ENCODE results near the gene AZIN2. TPM values are rescaled to one million over a fixed set of nuclear protein-coding genes. Genes with fewer than 3 reads are reported as not detected.

Gene AZIN2
- total and polyA plus RNA-seq, 9 of the 15 experiments (the other 6 are each of a cell fraction or from before 2014, with no cell fraction given) = 0.06 to 0.91 (median 0.42) TPM; not detected in 2

- TF ChIP-seq PKNOX1 (IDR thresholded peaks at IDR 0.05) = peak; percentile 100
- TF ChIP-seq ZNF583 (CRISPR knock-in tag; IDR thresholded peaks at IDR 0.05) = peak; percentile 43; the same call in 1 of the 2 replicates
- peak; percentile 81 for TF ChIP-seq ZNF584 (CRISPR knock-in tag; IDR thresholded peaks at IDR 0.05; ENCODE audit: low read depth)
- TF ChIP-seq TCFL5 (CRISPR knock-in tag; conservative IDR thresholded peaks at IDR 0.05) = no peak
- peak; percentile 19; the same call in 1 of the 2 replicates for TF ChIP-seq KLF13 (tag; IDR thresholded peaks at IDR 0.05; ENCODE audit: borderline replicate concordance, low read depth)
- TF ChIP-seq RBFOX2 (IDR thresholded peaks at IDR 0.05; ENCODE audit: low read depth, low read length) = peak; percentile 99
- TF ChIP-seq, protein P1, sequence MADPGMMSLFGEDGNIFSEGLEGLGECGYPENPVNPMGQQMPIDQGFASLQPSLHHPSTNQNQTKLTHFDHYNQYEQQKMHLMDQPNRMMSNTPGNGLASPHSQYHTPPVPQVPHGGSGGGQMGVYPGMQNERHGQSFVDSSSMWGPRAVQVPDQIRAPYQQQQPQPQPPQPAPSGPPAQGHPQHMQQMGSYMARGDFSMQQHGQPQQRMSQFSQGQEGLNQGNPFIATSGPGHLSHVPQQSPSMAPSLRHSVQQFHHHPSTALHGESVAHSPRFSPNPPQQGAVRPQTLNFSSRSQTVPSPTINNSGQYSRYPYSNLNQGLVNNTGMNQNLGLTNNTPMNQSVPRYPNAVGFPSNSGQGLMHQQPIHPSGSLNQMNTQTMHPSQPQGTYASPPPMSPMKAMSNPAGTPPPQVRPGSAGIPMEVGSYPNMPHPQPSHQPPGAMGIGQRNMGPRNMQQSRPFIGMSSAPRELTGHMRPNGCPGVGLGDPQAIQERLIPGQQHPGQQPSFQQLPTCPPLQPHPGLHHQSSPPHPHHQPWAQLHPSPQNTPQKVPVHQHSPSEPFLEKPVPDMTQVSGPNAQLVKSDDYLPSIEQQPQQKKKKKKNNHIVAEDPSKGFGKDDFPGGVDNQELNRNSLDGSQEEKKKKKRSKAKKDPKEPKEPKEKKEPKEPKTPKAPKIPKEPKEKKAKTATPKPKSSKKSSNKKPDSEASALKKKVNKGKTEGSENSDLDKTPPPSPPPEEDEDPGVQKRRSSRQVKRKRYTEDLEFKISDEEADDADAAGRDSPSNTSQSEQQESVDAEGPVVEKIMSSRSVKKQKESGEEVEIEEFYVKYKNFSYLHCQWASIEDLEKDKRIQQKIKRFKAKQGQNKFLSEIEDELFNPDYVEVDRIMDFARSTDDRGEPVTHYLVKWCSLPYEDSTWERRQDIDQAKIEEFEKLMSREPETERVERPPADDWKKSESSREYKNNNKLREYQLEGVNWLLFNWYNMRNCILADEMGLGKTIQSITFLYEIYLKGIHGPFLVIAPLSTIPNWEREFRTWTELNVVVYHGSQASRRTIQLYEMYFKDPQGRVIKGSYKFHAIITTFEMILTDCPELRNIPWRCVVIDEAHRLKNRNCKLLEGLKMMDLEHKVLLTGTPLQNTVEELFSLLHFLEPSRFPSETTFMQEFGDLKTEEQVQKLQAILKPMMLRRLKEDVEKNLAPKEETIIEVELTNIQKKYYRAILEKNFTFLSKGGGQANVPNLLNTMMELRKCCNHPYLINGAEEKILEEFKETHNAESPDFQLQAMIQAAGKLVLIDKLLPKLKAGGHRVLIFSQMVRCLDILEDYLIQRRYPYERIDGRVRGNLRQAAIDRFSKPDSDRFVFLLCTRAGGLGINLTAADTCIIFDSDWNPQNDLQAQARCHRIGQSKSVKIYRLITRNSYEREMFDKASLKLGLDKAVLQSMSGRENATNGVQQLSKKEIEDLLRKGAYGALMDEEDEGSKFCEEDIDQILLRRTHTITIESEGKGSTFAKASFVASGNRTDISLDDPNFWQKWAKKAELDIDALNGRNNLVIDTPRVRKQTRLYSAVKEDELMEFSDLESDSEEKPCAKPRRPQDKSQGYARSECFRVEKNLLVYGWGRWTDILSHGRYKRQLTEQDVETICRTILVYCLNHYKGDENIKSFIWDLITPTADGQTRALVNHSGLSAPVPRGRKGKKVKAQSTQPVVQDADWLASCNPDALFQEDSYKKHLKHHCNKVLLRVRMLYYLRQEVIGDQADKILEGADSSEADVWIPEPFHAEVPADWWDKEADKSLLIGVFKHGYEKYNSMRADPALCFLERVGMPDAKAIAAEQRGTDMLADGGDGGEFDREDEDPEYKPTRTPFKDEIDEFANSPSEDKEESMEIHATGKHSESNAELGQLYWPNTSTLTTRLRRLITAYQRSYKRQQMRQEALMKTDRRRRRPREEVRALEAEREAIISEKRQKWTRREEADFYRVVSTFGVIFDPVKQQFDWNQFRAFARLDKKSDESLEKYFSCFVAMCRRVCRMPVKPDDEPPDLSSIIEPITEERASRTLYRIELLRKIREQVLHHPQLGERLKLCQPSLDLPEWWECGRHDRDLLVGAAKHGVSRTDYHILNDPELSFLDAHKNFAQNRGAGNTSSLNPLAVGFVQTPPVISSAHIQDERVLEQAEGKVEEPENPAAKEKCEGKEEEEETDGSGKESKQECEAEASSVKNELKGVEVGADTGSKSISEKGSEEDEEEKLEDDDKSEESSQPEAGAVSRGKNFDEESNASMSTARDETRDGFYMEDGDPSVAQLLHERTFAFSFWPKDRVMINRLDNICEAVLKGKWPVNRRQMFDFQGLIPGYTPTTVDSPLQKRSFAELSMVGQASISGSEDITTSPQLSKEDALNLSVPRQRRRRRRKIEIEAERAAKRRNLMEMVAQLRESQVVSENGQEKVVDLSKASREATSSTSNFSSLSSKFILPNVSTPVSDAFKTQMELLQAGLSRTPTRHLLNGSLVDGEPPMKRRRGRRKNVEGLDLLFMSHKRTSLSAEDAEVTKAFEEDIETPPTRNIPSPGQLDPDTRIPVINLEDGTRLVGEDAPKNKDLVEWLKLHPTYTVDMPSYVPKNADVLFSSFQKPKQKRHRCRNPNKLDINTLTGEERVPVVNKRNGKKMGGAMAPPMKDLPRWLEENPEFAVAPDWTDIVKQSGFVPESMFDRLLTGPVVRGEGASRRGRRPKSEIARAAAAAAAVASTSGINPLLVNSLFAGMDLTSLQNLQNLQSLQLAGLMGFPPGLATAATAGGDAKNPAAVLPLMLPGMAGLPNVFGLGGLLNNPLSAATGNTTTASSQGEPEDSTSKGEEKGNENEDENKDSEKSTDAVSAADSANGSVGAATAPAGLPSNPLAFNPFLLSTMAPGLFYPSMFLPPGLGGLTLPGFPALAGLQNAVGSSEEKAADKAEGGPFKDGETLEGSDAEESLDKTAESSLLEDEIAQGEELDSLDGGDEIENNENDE (IDR thresholded peaks at IDR 0.05; ENCODE audit: low read depth, low read length) = no peak
- peak; percentile 95 for TF ChIP-seq ATF7 (IDR thresholded peaks at IDR 0.05)
- peak; percentile 67 for TF ChIP-seq PCBP1 (IDR thresholded peaks at IDR 0.05; ENCODE audit: low read depth, low read length, poor library complexity, severe bottlenecking)
- no peak for TF ChIP-seq KHSRP (IDR thresholded peaks at IDR 0.05)
- no peak for TF ChIP-seq CBX8 (IDR thresholded peaks at IDR 0.05; ENCODE audit: borderline replicate concordance, extremely low read depth, low read depth, low read length, poor library complexity, severe bottlenecking)
- TF ChIP-seq KAT7 (CRISPR knock-in tag; IDR thresholded peaks at IDR 0.05; ENCODE audit: borderline replicate concordance) = no peak
- peak; percentile 18; the same call in 1 of the 2 replicates for TF ChIP-seq STAT5A (IDR thresholded peaks at IDR 0.05; ENCODE audit: borderline replicate concordance, low read length)
- 0 out of 2 replicates have a peak, but pooled peaks have one; percentile 72 for TF ChIP-seq ZNF644 (tag; IDR thresholded peaks at IDR 0.05; ENCODE audit: low read depth)
Observed at GRCh38 chr1:33036526-33037503, 44.1 kb upstream of the AZIN2 start, which contains the start of gene AK2 (continued).

Measured in K562 (cell line).